Measurements from ENCODE around the gene TAX1BP1.

DNA sequence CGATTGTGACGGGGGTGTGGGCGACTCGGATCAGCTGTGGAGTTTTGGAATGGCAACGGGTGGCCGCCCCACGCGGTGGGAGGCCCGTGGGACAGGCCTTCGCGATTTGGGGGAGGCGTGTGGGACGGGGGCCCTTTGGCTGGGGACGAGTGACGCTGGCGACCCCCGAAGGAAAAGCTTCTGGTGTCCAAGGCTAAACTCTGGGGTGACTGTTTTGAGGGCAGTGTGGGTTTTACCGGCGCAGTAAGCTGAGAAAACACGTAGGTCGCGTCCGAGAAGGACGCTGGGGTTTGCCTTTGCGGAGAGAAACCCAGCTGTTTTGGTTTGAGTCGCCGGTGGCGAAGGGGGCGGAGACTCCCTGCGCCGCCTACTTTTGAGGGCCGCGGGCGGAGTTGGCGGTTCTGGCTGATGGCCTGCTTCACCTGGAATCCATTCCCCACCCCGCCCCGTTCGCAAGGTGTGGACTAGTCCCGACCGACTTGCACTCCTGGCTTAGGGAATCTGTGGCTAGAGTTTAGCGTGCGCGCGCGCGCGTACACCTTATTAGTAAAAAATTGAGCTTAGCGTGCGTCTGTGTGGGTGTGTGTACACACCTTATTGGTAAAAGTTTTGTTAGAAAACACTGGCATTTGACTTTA lies 606 bp downstream of the TAX1BP1 start:
- TF ChIP-seq, protein P1, sequence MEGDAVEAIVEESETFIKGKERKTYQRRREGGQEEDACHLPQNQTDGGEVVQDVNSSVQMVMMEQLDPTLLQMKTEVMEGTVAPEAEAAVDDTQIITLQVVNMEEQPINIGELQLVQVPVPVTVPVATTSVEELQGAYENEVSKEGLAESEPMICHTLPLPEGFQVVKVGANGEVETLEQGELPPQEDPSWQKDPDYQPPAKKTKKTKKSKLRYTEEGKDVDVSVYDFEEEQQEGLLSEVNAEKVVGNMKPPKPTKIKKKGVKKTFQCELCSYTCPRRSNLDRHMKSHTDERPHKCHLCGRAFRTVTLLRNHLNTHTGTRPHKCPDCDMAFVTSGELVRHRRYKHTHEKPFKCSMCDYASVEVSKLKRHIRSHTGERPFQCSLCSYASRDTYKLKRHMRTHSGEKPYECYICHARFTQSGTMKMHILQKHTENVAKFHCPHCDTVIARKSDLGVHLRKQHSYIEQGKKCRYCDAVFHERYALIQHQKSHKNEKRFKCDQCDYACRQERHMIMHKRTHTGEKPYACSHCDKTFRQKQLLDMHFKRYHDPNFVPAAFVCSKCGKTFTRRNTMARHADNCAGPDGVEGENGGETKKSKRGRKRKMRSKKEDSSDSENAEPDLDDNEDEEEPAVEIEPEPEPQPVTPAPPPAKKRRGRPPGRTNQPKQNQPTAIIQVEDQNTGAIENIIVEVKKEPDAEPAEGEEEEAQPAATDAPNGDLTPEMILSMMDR (IDR thresholded peaks at IDR 0.05) = no peak
- TF ChIP-seq POLR2A (IDR thresholded peaks at IDR 0.05) = peak; percentile 31
